Neural cell (in vitro differentiated cells): ENCODE data around the gene TNS3. TPM values are rescaled to one million over a fixed set of nuclear protein-coding genes. Genes with fewer than 3 reads are reported as not detected.

Experiments
- H2AFZ ChIP-seq: fragments of 200-600, 300-800 bp; sonication (generic), shearing (Covaris generic); 2 replicates; pipeline ENCODE4 v1.6.0; 2014; ENCODE audit warnings: low read depth, mild to moderate bottlenecking, antibody characterized with exemption, low read length, moderate library complexity
- H3F3A ChIP-seq: fragments of 200-600 bp; shearing (Covaris generic); 2 replicates; pipeline ENCODE4 v1.6.1; 2016; ENCODE audit warnings: mild to moderate bottlenecking, moderate library complexity, mixed read lengths, antibody characterized with exemption, low read length; ENCODE audit not compliant: insufficient read depth, poor library complexity, severe bottlenecking
- H3K27ac ChIP-seq: fragments of 200-600, 300-800 bp; sonication (generic), shearing (Covaris generic); 2 replicates; pipeline ENCODE4 v1.5.1; 2014; ENCODE audit warnings: mild to moderate bottlenecking, low read length, moderate library complexity
- H3K27me3 ChIP-seq: fragments of 300-800, 200-600 bp; sonication (generic), shearing (Covaris generic); 2 replicates; pipeline ENCODE4 v1.6.0; 2014; ENCODE audit warnings: mild to moderate bottlenecking, low read depth, low read length, moderate library complexity; ENCODE audit not compliant: insufficient read depth
- H3K36me3 ChIP-seq: fragments of 300-800, 200-600 bp; sonication (generic), shearing (Covaris generic); 2 replicates; pipeline ENCODE4 v1.5.1; 2014; ENCODE audit warnings: mild to moderate bottlenecking, antibody characterized with exemption, low read length, moderate library complexity; ENCODE audit not compliant: insufficient read depth
- H3K4me2 ChIP-seq: fragments of 300-800, 200-600 bp; sonication (generic), shearing (Covaris generic); 2 replicates; pipeline ENCODE4 v1.6.0; 2014; ENCODE audit warnings: mild to moderate bottlenecking, low read length
- H3K4me3 ChIP-seq: fragments of 300-800, 200-600 bp; sonication (generic), shearing (Covaris generic); 2 replicates; pipeline ENCODE4 v1.5.1; 2014; ENCODE audit warnings: mild to moderate bottlenecking, low read length, moderate library complexity
- H3K79me2 ChIP-seq: fragments of 200-600 bp; shearing (Covaris generic); replicated peaks from 2 replicates; pipeline ENCODE4 v1.6.0; 2014; ENCODE audit warnings: mild to moderate bottlenecking, low read length, moderate library complexity; ENCODE audit not compliant: insufficient read depth
- H3K9ac ChIP-seq: fragments of 300-800, 200-600 bp; sonication (generic), shearing (Covaris generic); 2 replicates; pipeline ENCODE4 v1.6.1; 2016; ENCODE audit warnings: mild to moderate bottlenecking, low read length, mixed read lengths
- H3K9me2 ChIP-seq: fragments of 200-600 bp; shearing (Covaris generic); 2 replicates; pipeline ENCODE4 v1.6.1; 2016; ENCODE audit warnings: mild to moderate bottlenecking, low read length, mixed read lengths; ENCODE audit not compliant: insufficient read depth
- H3K9me3 ChIP-seq: fragments of 200-600, 300-800 bp; sonication (generic), shearing (Covaris generic); 2 replicates; pipeline ENCODE4 v1.6.1; 2016; ENCODE audit warnings: mild to moderate bottlenecking, mixed run types, low read length, moderate library complexity, mixed read lengths
- H4K20me1 ChIP-seq: fragments of 200-600 bp; shearing (Covaris generic); 2 replicates; pipeline ENCODE4 v1.6.1; 2016; ENCODE audit warnings: mild to moderate bottlenecking, mixed run types; ENCODE audit not compliant: insufficient read depth
- CTCF ChIP-seq: fragments of 450-650 bp; IDR thresholded peaks from 2 replicates; pipeline ENCODE4 v1.5.1; 2014; ENCODE audit warnings: antibody characterized with exemption, mild to moderate bottlenecking, moderate library complexity; ENCODE audit not compliant: poor library complexity, severe bottlenecking
- EP300 ChIP-seq: fragments of 450-650 bp; conservative IDR thresholded peaks from 2 replicates; pipeline ENCODE4 v1.6.1; 2014; ENCODE audit warnings: antibody characterized with exemption, mild to moderate bottlenecking, moderate library complexity; ENCODE audit not compliant: poor library complexity, severe bottlenecking
- EZH2 ChIP-seq: fragments of 200-600, 300-800 bp; shearing (Covaris generic), sonication (generic); IDR thresholded peaks from 2 replicates; pipeline ENCODE4 v1.6.1; 2014; ENCODE audit warnings: antibody characterized with exemption, low read length, borderline replicate concordance, mild to moderate bottlenecking; ENCODE audit not compliant: insufficient read depth, poor library complexity, severe bottlenecking
- MXI1 ChIP-seq: fragments of 450-650 bp; conservative IDR thresholded peaks from 2 replicates; pipeline ENCODE4 v1.6.1; 2014; ENCODE audit warnings: antibody characterized with exemption, mild to moderate bottlenecking; ENCODE audit not compliant: poor library complexity, severe bottlenecking
- POLR2AphosphoS5 ChIP-seq: IDR thresholded peaks from 2 replicates; pipeline ENCODE4 v1.6.1; 2012
- RAD21 ChIP-seq: fragments of 450-650 bp; conservative IDR thresholded peaks from 2 replicates; pipeline ENCODE4 v1.6.1; 2014; ENCODE audit warnings: antibody characterized with exemption, mild to moderate bottlenecking, moderate library complexity
- REST ChIP-seq: IDR thresholded peaks from 2 replicates; pipeline ENCODE4 v1.6.1; 2012; ENCODE audit warnings: borderline replicate concordance
- SMC3 ChIP-seq: fragments of 450-650 bp; conservative IDR thresholded peaks from 2 replicates; pipeline ENCODE4 v1.6.1; 2014; ENCODE audit warnings: antibody characterized with exemption, mild to moderate bottlenecking, moderate library complexity; ENCODE audit not compliant: poor library complexity
- TAF1 ChIP-seq: IDR thresholded peaks from 2 replicates; pipeline ENCODE4 v1.6.1; 2012; ENCODE audit warnings: low read depth
- polyA plus RNA-seq: library from polyadenylated mRNA; depleted of rRNA; stranded (reverse); fragments of >200 nt; gene quantifications from 2 replicates; pipeline ENCODE4 v1.2.3, GENCODE V29; 2014

TNS3 gene
- polyA plus RNA-seq, 1 donor from 2014 or later, result 0.58 TPM

GRCh38 chr7:47481541-47482012 lies 100.3 kb downstream of the TNS3 start:
- Histone ChIP-seq H4K20me1 (no peaks in the 10 kb centered on the region), H3F3A (no peaks in the 10 kb centered on the region), H3K36me3 (no peaks in the 10 kb centered on the region), H3K79me2 (no peaks in the 10 kb centered on the region), H3K9me3 (peaks cover 4% of the 10 kb centered on the region), H2AFZ (no peak overlapping the region), H3K4me3 (no peak overlapping the region), H3K27ac (no peak overlapping the region), H3K27me3 (no peaks in the 10 kb centered on the region), H3K9me2 (no peaks in the 10 kb centered on the region), H3K4me2 (no peak overlapping the region), H3K9ac (no peak overlapping the region)
- TF ChIP-seq TAF1 (no peak), EP300 (no peak), RAD21 (no peak), EZH2 (no peak), CTCF (no peak), MXI1 (no peak), POLR2AphosphoS5 (no peak), SMC3 (no peak), REST (no peak)

- no peaks in the 10 kb centered on the region for H3K79me2 ChIP-seq
- no peaks in the 10 kb centered on the region for H4K20me1 ChIP-seq
- no peak overlapping the region for H3K4me2 ChIP-seq
- H3K9ac ChIP-seq, result no peak overlapping the region
- H3K9me2 ChIP-seq, result no peaks in the 10 kb centered on the region
- TF ChIP-seq POLR2AphosphoS5, result no peak
- no peak for TF ChIP-seq TAF1
- no peak for TF ChIP-seq RAD21
- no peak for TF ChIP-seq REST
- no peak for TF ChIP-seq EP300
- no peak for TF ChIP-seq MXI1
- TF ChIP-seq EZH2, result no peak
- no peak for TF ChIP-seq CTCF
- TF ChIP-seq SMC3, result no peak
- no peaks in the 10 kb centered on the region for H3F3A ChIP-seq
- H2AFZ ChIP-seq, result no peak overlapping the region
- H3K36me3 ChIP-seq, result no peaks in the 10 kb centered on the region
- H3K4me3 ChIP-seq, result no peak overlapping the region
- no peak overlapping the region for H3K27ac ChIP-seq
- H3K9me3 ChIP-seq, result peaks cover 4% of the 10 kb centered on the region
- H3K27me3 ChIP-seq, result no peaks in the 10 kb centered on the region
Measured at GRCh38 chr7:47480576-47481538, 101.1 kb downstream of the TNS3 start.
